Endothelial cell of umbilical vein (primary cell): ENCODE results near the gene PGAM5. TPM values are rescaled to one million over a fixed set of nuclear protein-coding genes. Genes with fewer than 3 reads are reported as not detected.

Source experiments
- BruUV-seq: library from RNA; stranded (reverse); fragments of 400-500 nt; replicated peaks from 2 replicates; lab custom pipeline; 2021; lab: Mats Ljungman, UMichigan
- CTCF ChIA-PET: fragments of 300-600, 350-600 bp; sonication (Branson Sonifier 250); formaldehyde crosslinking; loops from one replicate; lab custom pipeline; 2021; ENCODE audit warnings: antibody characterized with exemption, inconsistent platforms; lab: Charles Lee
- POLR2A ChIA-PET: fragments of 300-600, 350-600 bp; sonication (Branson Sonifier 250); formaldehyde crosslinking; loops from one replicate; lab custom pipeline; 2021; ENCODE audit warnings: antibody characterized with exemption, inconsistent platforms; lab: Charles Lee
- DNase-seq: peaks from one replicate; pipeline ENCODE4 v3.0.0-alpha.2; 2011; ENCODE audit warnings: low read depth, low spot score
- FAIRE-seq: peaks from 2 replicates; lab custom pipeline; 2011; peaks lifted over from hg19 to GRCh38; lab: Jason Lieb, UNC
- H2AFZ ChIP-seq: 2 replicates; pipeline ENCODE4 v1.6.0; 2012; ENCODE audit warnings: low read depth, low read length, control low read depth, inconsistent platforms
- H3K27ac ChIP-seq: 2 replicates; pipeline ENCODE4 v1.5.1; 2011; ENCODE audit warnings: low read depth, mild to moderate bottlenecking, control low read depth, low read length, moderate library complexity; ENCODE audit not compliant: insufficient read depth
- H3K27me3 ChIP-seq, 2 experiments: 2 replicates each; pipeline versions ENCODE4 v1.6.0 to v1.6.1; 2011; ENCODE audit warnings: low read length in 2 of 2, mixed read lengths in 1 of 2; ENCODE audit not compliant: control insufficient read depth in 2 of 2, insufficient read depth in 2 of 2
- H3K36me3 ChIP-seq, 2 experiments: 2 replicates in 1 of 2; 3 replicates in 1 of 2; pipeline ENCODE4 v1.5.1; 2011; ENCODE audit warnings: low read length in 2 of 2, mild to moderate bottlenecking in 1 of 2, moderate library complexity in 1 of 2; ENCODE audit not compliant: control insufficient read depth in 2 of 2, insufficient read depth in 2 of 2; ENCODE audit errors: extremely low read depth in 1 of 2
- H3K4me1 ChIP-seq: 3 replicates; pipeline ENCODE4 v1.5.1; 2011; ENCODE audit warnings: mild to moderate bottlenecking, low read length; ENCODE audit not compliant: control insufficient read depth, insufficient read depth; ENCODE audit errors: extremely low read depth
- H3K4me2 ChIP-seq: 2 replicates; pipeline ENCODE4 v1.6.1; 2011; ENCODE audit warnings: low read length, control low read depth, mixed read lengths; ENCODE audit not compliant: insufficient read depth
- H3K4me3 ChIP-seq, 3 experiments: fragments of 200-600 bp in 1 of 3; sonication (generic), shearing (Covaris generic) in 1 of 3; replicated peaks in 1 of 3; 2 replicates each; pipeline ENCODE4 v1.5.1; 2011 to 2016; ENCODE audit warnings: control low read depth in 3 of 3, low read length in 3 of 3, mild to moderate bottlenecking in 2 of 3, inconsistent platforms in 1 of 3, low read depth in 1 of 3, moderate library complexity in 1 of 3; ENCODE audit not compliant: insufficient read depth in 1 of 3
- H3K79me2 ChIP-seq: 2 replicates; pipeline ENCODE4 v1.6.0; 2012; ENCODE audit warnings: low read length, inconsistent platforms; ENCODE audit not compliant: control insufficient read depth, insufficient read depth
- H3K9ac ChIP-seq: replicated peaks from 2 replicates; pipeline ENCODE3; 2011; ENCODE audit warnings: low read length, control low read depth; ENCODE audit not compliant: insufficient read depth; ENCODE audit errors: extremely low read depth
- H3K9me1 ChIP-seq: replicated peaks from 3 replicates; pipeline ENCODE4 v1.6.0; 2011; ENCODE audit warnings: mild to moderate bottlenecking, low read length; ENCODE audit not compliant: control insufficient read depth, insufficient read depth; ENCODE audit errors: extremely low read depth
- H3K9me3 ChIP-seq: replicated peaks from 2 replicates; pipeline ENCODE4 v1.5.1; 2012; ENCODE audit warnings: low read length, inconsistent platforms; ENCODE audit not compliant: control insufficient read depth, insufficient read depth
- H4K20me1 ChIP-seq: replicated peaks from 2 replicates; pipeline ENCODE3; 2011; ENCODE audit warnings: mild to moderate bottlenecking, low read length; ENCODE audit not compliant: control insufficient read depth, insufficient read depth; ENCODE audit errors: extremely low read depth
- EZH2 ChIP-seq: IDR thresholded peaks from 2 replicates; pipeline ENCODE4 v1.6.1; 2012; ENCODE audit warnings: borderline replicate concordance, low read depth, mild to moderate bottlenecking, moderate library complexity, low read length, inconsistent platforms; ENCODE audit not compliant: severe bottlenecking
- FOS ChIP-seq: IDR thresholded peaks from 2 replicates; pipeline ENCODE4 v1.6.1; 2011; ENCODE audit warnings: mild to moderate bottlenecking, low read length, moderate library complexity, borderline replicate concordance; ENCODE audit not compliant: insufficient read depth
- GATA2 ChIP-seq: IDR thresholded peaks from 2 replicates; pipeline ENCODE4 v1.7.0; 2011; ENCODE audit warnings: low read depth, mild to moderate bottlenecking, moderate library complexity, mixed read lengths, low read length; ENCODE audit not compliant: insufficient read length, insufficient read depth
- JUN ChIP-seq: IDR thresholded peaks from 2 replicates; pipeline ENCODE4 v1.6.1; 2011; ENCODE audit warnings: borderline replicate concordance, low read depth; ENCODE audit not compliant: insufficient read length, insufficient read depth
- MYC ChIP-seq: IDR thresholded peaks from one replicate; pipeline ENCODE4 v1.6.1; 2011; ENCODE audit warnings: mild to moderate bottlenecking, low read depth, low read length
- POLR2A ChIP-seq: IDR thresholded peaks from 2 replicates; pipeline ENCODE4 v1.6.1; 2012; ENCODE audit warnings: low read depth, mild to moderate bottlenecking, control low read depth, low read length
- POLR2AphosphoS5 ChIP-seq: IDR thresholded peaks from 2 replicates; pipeline ENCODE4 v1.6.1; 2012; ENCODE audit warnings: low read depth, mild to moderate bottlenecking, control low read depth, low read length, moderate library complexity; ENCODE audit not compliant: insufficient read depth
- dilution Hi-C: fragments of 300-500 bp; cut with MboI; formaldehyde crosslinking; loops from one replicate; pipeline ENCODE4 v1.15.0; 2019; ENCODE audit warnings: low sequenced_read_pairs; ENCODE audit not compliant: extremely low pct_ligation_motif_present
- intact Hi-C: fragments of 100-400 bp; cut with micrococcal nuclease; formaldehyde crosslinking; loops from one replicate; pipeline ENCODE4 v1.10.0; 2022
- polyA plus RNA-seq, 4 experiments: library from polyadenylated mRNA; depleted of rRNA in 3 of 4; stranded (reverse) in 3 of 4; unstranded in 1 of 4; fragments of >200 nt; gene quantifications; 2 replicates each; pipeline versions ENCODE4 v1.2.1 to v1.2.3, GENCODE V29; 2011 to 2012; ENCODE audit warnings: missing spikeins in 1 of 4
- total RNA-seq: library from RNA; stranded (reverse); gene quantifications from 2 replicates; pipeline ENCODE4 v1.2.3, GENCODE V29; 2021
- TF ChIP-seq, protein P1 (sequence below), 2 donors: IDR thresholded peaks; 1 replicate in 1 of 2; 2 replicates in 1 of 2; pipeline ENCODE4 v1.5.1; 2011; ENCODE audit warnings: low read length in 2 of 2, mild to moderate bottlenecking in 2 of 2, moderate library complexity in 2 of 2, control low read depth in 1 of 2, inconsistent platforms in 1 of 2, low read depth in 1 of 2; ENCODE audit not compliant: insufficient read depth in 1 of 2; ENCODE audit errors: extremely low read depth in 1 of 2
- TF ChIP-seq, protein P2 (sequence below): IDR thresholded peaks from 2 replicates; pipeline ENCODE4 v1.6.1; 2011; ENCODE audit not compliant: insufficient read depth, insufficient read length

PGAM5 gene
- total and polyA plus RNA-seq, 2 donors (not counting 3 experiments of a cell fraction or from before 2014, with no cell fraction given), result 23.1 to 52.8 TPM

DNA sequence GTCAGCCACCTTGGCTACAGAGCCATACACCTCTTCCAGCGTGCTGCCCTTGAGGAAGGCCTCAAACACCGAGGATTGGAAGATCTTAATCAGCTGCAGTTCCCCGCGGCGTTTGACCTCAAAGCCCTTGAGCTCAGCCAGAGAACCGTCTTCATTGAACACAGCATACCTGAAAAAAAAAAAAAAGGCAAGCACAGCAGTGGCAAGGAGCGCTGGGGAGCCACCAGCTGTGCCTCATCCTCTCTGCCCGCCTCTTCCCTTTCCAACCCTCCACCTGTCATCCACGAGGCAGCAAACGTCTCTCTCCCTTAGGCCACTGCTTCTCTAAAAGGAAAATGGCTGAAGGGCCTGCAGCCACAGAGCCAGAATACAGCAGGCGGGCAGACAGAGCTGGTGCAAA, 49.6 kb upstream of the PGAM5 start:
- POLR2A ChIA-PET, result no interaction called here
- intact Hi-C loops (no loop called here), dilution Hi-C loops (no loop called here)
- no peak overlapping the region for H2AFZ ChIP-seq
- no peak overlapping the region for H3K27ac ChIP-seq
- no peaks in the 10 kb centered on the region for H3K27me3 ChIP-seq
- H3K4me3 ChIP-seq, result no peak overlapping the region
- no peaks in the 10 kb centered on the region for H4K20me1 ChIP-seq
- no TSS peak for BruUV-seq
- no peak overlapping the region for H3K9ac ChIP-seq
- H3K4me1 ChIP-seq, result no peaks in the 10 kb centered on the region
- no peaks in the 10 kb centered on the region for H3K9me1 ChIP-seq
- H3K36me3 ChIP-seq, result peaks cover 6 to 31% of the 10 kb centered on the region in 2 experiments
- H3K4me2 ChIP-seq, result no peak overlapping the region
- no peaks in the 10 kb centered on the region for H3K9me3 ChIP-seq
- H3K79me2 ChIP-seq, result no peaks in the 10 kb centered on the region
- CTCF ChIA-PET, result interaction anchor here (1.2 kb wide), 1 partner anchor 22 kb away, joined by 3 read pairs; no protein-coding TSS in a partner anchor
- TF ChIP-seq POLR2AphosphoS5, result no peak
- TF ChIP-seq MYC, result no peak
- DNase-seq (no peak), FAIRE-seq (no peak)

DNA sequence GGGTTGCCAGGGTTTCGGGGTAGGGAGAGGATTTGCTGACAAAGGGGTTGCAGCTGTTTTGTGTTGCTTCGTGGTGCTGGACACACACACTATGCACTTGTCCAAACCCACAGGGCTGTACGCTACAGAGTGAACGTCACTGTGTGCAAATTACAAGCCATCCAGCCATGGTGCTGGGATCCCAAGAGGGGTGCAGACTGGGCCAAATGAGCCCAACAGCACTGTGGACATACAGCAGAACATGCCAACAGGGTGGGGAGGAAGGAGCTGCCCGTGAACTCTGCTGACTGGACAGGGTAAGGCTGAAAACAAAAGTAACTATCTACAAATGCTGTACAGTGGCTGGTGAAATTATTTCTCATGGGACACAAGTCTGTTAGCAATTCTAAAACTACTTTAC, 48.7 kb upstream of the PGAM5 start:
- POLR2A ChIA-PET, result no interaction called here
- TF ChIP-seq MYC (no peak), GATA2 (no peak), EZH2 (no peak), POLR2A (no peak), POLR2AphosphoS5 (no peak), FOS (no peak), JUN (no peak)
- TF ChIP-seq, protein P1, sequence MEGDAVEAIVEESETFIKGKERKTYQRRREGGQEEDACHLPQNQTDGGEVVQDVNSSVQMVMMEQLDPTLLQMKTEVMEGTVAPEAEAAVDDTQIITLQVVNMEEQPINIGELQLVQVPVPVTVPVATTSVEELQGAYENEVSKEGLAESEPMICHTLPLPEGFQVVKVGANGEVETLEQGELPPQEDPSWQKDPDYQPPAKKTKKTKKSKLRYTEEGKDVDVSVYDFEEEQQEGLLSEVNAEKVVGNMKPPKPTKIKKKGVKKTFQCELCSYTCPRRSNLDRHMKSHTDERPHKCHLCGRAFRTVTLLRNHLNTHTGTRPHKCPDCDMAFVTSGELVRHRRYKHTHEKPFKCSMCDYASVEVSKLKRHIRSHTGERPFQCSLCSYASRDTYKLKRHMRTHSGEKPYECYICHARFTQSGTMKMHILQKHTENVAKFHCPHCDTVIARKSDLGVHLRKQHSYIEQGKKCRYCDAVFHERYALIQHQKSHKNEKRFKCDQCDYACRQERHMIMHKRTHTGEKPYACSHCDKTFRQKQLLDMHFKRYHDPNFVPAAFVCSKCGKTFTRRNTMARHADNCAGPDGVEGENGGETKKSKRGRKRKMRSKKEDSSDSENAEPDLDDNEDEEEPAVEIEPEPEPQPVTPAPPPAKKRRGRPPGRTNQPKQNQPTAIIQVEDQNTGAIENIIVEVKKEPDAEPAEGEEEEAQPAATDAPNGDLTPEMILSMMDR (IDR thresholded peaks at IDR 0.05; ENCODE audit: extremely low read depth in 1 of 2, insufficient read depth in 1 of 2, low read depth in 1 of 2, low read length in 2 of 2), result no peak
- TF ChIP-seq, protein P2, sequence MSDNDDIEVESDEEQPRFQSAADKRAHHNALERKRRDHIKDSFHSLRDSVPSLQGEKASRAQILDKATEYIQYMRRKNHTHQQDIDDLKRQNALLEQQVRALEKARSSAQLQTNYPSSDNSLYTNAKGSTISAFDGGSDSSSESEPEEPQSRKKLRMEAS, result no peak
- BruUV-seq, result no TSS peak

More for the DNA sequence above, 48.7 kb upstream of the PGAM5 start:
- no peak overlapping the region for H2AFZ ChIP-seq
- H3K4me1 ChIP-seq, result no peaks in the 10 kb centered on the region
- no peaks in the 10 kb centered on the region for H3K79me2 ChIP-seq
- dilution Hi-C loops (no loop called here), intact Hi-C loops (no loop called here)
- no peak overlapping the region for H3K9ac ChIP-seq
- no peak overlapping the region for H3K4me2 ChIP-seq
- no peak for DNase-seq
- H3K27me3 ChIP-seq, result no peaks in the 10 kb centered on the region
- no peaks in the 10 kb centered on the region for H3K9me3 ChIP-seq
- no peak overlapping the region for H3K27ac ChIP-seq
- no peaks in the 10 kb centered on the region for H4K20me1 ChIP-seq
- CTCF ChIA-PET, result interaction anchor here (1.2 kb wide), 1 partner anchor 23 kb away, joined by 3 read pairs; no protein-coding TSS in a partner anchor
- no peaks in the 10 kb centered on the region for H3K9me1 ChIP-seq
- peaks cover 6 to 30% of the 10 kb centered on the region in 2 experiments for H3K36me3 ChIP-seq
- no peak for FAIRE-seq
- no peak overlapping the region for H3K4me3 ChIP-seq
